Endothelial cell of umbilical vein (primary cell): ENCODE results near the gene GLB1L2. TPM values are rescaled to one million over a fixed set of nuclear protein-coding genes. Genes with fewer than 3 reads are reported as not detected.

Source experiments
- BruUV-seq: library from RNA; stranded (reverse); fragments of 400-500 nt; replicated peaks from 2 replicates; lab custom pipeline; 2021; lab: Mats Ljungman, UMichigan
- CTCF ChIA-PET: fragments of 300-600, 350-600 bp; sonication (Branson Sonifier 250); formaldehyde crosslinking; loops from one replicate; lab custom pipeline; 2021; ENCODE audit warnings: antibody characterized with exemption, inconsistent platforms; lab: Charles Lee
- POLR2A ChIA-PET: fragments of 300-600, 350-600 bp; sonication (Branson Sonifier 250); formaldehyde crosslinking; loops from one replicate; lab custom pipeline; 2021; ENCODE audit warnings: antibody characterized with exemption, inconsistent platforms; lab: Charles Lee
- DNase-seq: peaks from one replicate; pipeline ENCODE4 v3.0.0-alpha.2; 2011; ENCODE audit warnings: low read depth, low spot score
- FAIRE-seq: peaks from 2 replicates; lab custom pipeline; 2011; peaks lifted over from hg19 to GRCh38; lab: Jason Lieb, UNC
- H2AFZ ChIP-seq: 2 replicates; pipeline ENCODE4 v1.6.0; 2012; ENCODE audit warnings: low read depth, low read length, control low read depth, inconsistent platforms
- H3K27ac ChIP-seq: 2 replicates; pipeline ENCODE4 v1.5.1; 2011; ENCODE audit warnings: low read depth, mild to moderate bottlenecking, control low read depth, low read length, moderate library complexity; ENCODE audit not compliant: insufficient read depth
- H3K27me3 ChIP-seq, 2 experiments: 2 replicates each; pipeline versions ENCODE4 v1.6.0 to v1.6.1; 2011; ENCODE audit warnings: low read length in 2 of 2, mixed read lengths in 1 of 2; ENCODE audit not compliant: control insufficient read depth in 2 of 2, insufficient read depth in 2 of 2
- H3K36me3 ChIP-seq, 2 experiments: 2 replicates in 1 of 2; 3 replicates in 1 of 2; pipeline ENCODE4 v1.5.1; 2011; ENCODE audit warnings: low read length in 2 of 2, mild to moderate bottlenecking in 1 of 2, moderate library complexity in 1 of 2; ENCODE audit not compliant: control insufficient read depth in 2 of 2, insufficient read depth in 2 of 2; ENCODE audit errors: extremely low read depth in 1 of 2
- H3K4me1 ChIP-seq: 3 replicates; pipeline ENCODE4 v1.5.1; 2011; ENCODE audit warnings: mild to moderate bottlenecking, low read length; ENCODE audit not compliant: control insufficient read depth, insufficient read depth; ENCODE audit errors: extremely low read depth
- H3K4me2 ChIP-seq: 2 replicates; pipeline ENCODE4 v1.6.1; 2011; ENCODE audit warnings: low read length, control low read depth, mixed read lengths; ENCODE audit not compliant: insufficient read depth
- H3K4me3 ChIP-seq, 3 experiments: fragments of 200-600 bp in 1 of 3; sonication (generic), shearing (Covaris generic) in 1 of 3; replicated peaks in 1 of 3; 2 replicates each; pipeline ENCODE4 v1.5.1; 2011 to 2016; ENCODE audit warnings: control low read depth in 3 of 3, low read length in 3 of 3, mild to moderate bottlenecking in 2 of 3, inconsistent platforms in 1 of 3, low read depth in 1 of 3, moderate library complexity in 1 of 3; ENCODE audit not compliant: insufficient read depth in 1 of 3
- H3K79me2 ChIP-seq: 2 replicates; pipeline ENCODE4 v1.6.0; 2012; ENCODE audit warnings: low read length, inconsistent platforms; ENCODE audit not compliant: control insufficient read depth, insufficient read depth
- H3K9ac ChIP-seq: replicated peaks from 2 replicates; pipeline ENCODE3; 2011; ENCODE audit warnings: low read length, control low read depth; ENCODE audit not compliant: insufficient read depth; ENCODE audit errors: extremely low read depth
- H3K9me1 ChIP-seq: replicated peaks from 3 replicates; pipeline ENCODE4 v1.6.0; 2011; ENCODE audit warnings: mild to moderate bottlenecking, low read length; ENCODE audit not compliant: control insufficient read depth, insufficient read depth; ENCODE audit errors: extremely low read depth
- H3K9me3 ChIP-seq: replicated peaks from 2 replicates; pipeline ENCODE4 v1.5.1; 2012; ENCODE audit warnings: low read length, inconsistent platforms; ENCODE audit not compliant: control insufficient read depth, insufficient read depth
- H4K20me1 ChIP-seq: replicated peaks from 2 replicates; pipeline ENCODE3; 2011; ENCODE audit warnings: mild to moderate bottlenecking, low read length; ENCODE audit not compliant: control insufficient read depth, insufficient read depth; ENCODE audit errors: extremely low read depth
- EZH2 ChIP-seq: IDR thresholded peaks from 2 replicates; pipeline ENCODE4 v1.6.1; 2012; ENCODE audit warnings: borderline replicate concordance, low read depth, mild to moderate bottlenecking, moderate library complexity, low read length, inconsistent platforms; ENCODE audit not compliant: severe bottlenecking
- FOS ChIP-seq: IDR thresholded peaks from 2 replicates; pipeline ENCODE4 v1.6.1; 2011; ENCODE audit warnings: mild to moderate bottlenecking, low read length, moderate library complexity, borderline replicate concordance; ENCODE audit not compliant: insufficient read depth
- GATA2 ChIP-seq: IDR thresholded peaks from 2 replicates; pipeline ENCODE4 v1.7.0; 2011; ENCODE audit warnings: low read depth, mild to moderate bottlenecking, moderate library complexity, mixed read lengths, low read length; ENCODE audit not compliant: insufficient read length, insufficient read depth
- JUN ChIP-seq: IDR thresholded peaks from 2 replicates; pipeline ENCODE4 v1.6.1; 2011; ENCODE audit warnings: borderline replicate concordance, low read depth; ENCODE audit not compliant: insufficient read length, insufficient read depth
- MAX ChIP-seq: IDR thresholded peaks from 2 replicates; pipeline ENCODE4 v1.6.1; 2011; ENCODE audit not compliant: insufficient read depth, insufficient read length
- MYC ChIP-seq: IDR thresholded peaks from one replicate; pipeline ENCODE4 v1.6.1; 2011; ENCODE audit warnings: mild to moderate bottlenecking, low read depth, low read length
- POLR2A ChIP-seq: IDR thresholded peaks from 2 replicates; pipeline ENCODE4 v1.6.1; 2012; ENCODE audit warnings: low read depth, mild to moderate bottlenecking, control low read depth, low read length
- POLR2AphosphoS5 ChIP-seq: IDR thresholded peaks from 2 replicates; pipeline ENCODE4 v1.6.1; 2012; ENCODE audit warnings: low read depth, mild to moderate bottlenecking, control low read depth, low read length, moderate library complexity; ENCODE audit not compliant: insufficient read depth
- dilution Hi-C: fragments of 300-500 bp; cut with MboI; formaldehyde crosslinking; loops from one replicate; pipeline ENCODE4 v1.15.0; 2019; ENCODE audit warnings: low sequenced_read_pairs; ENCODE audit not compliant: extremely low pct_ligation_motif_present
- intact Hi-C: fragments of 100-400 bp; cut with micrococcal nuclease; formaldehyde crosslinking; loops from one replicate; pipeline ENCODE4 v1.10.0; 2022
- polyA plus RNA-seq, 4 experiments: library from polyadenylated mRNA; depleted of rRNA in 3 of 4; stranded (reverse) in 3 of 4; unstranded in 1 of 4; fragments of >200 nt; gene quantifications; 2 replicates each; pipeline versions ENCODE4 v1.2.1 to v1.2.3, GENCODE V29; 2011 to 2012; ENCODE audit warnings: missing spikeins in 1 of 4
- total RNA-seq: library from RNA; stranded (reverse); gene quantifications from 2 replicates; pipeline ENCODE4 v1.2.3, GENCODE V29; 2021
- TF ChIP-seq, protein P1 (sequence below), 2 donors: IDR thresholded peaks; 1 replicate in 1 of 2; 2 replicates in 1 of 2; pipeline ENCODE4 v1.5.1; 2011; ENCODE audit warnings: low read length in 2 of 2, mild to moderate bottlenecking in 2 of 2, moderate library complexity in 2 of 2, control low read depth in 1 of 2, inconsistent platforms in 1 of 2, low read depth in 1 of 2; ENCODE audit not compliant: insufficient read depth in 1 of 2; ENCODE audit errors: extremely low read depth in 1 of 2

Gene GLB1L2
- total and polyA plus RNA-seq, 2 donors (not counting 3 experiments of a cell fraction or from before 2014, with no cell fraction given): 0.55 to 0.59 TPM

DNA sequence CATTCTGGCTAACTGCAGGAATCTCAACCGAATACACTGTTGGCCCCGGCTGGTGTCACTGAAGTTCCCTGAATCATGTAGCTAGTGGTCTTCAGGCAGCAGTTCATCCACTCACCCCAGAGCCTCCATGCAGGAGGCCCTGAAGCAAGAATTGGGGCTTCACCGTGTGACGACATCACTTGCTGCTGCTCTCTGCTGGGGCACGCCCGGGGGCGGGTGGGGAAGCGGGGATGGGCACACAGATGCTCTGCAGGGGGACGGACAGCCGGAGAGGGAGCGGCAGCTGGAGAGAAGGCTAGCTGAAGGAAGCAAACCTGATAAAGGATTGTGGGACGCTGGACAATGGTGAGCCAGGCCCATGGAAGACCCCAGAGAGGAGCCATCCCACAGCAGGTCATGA, 63.2 kb downstream of the GLB1L2 start:
- ChIA-PET CTCF (no interaction called here), POLR2A (no interaction called here)
- H3K79me2 ChIP-seq: no peaks in the 10 kb centered on the region
- no peak overlapping the region for H3K27ac ChIP-seq
- intact Hi-C loops (no loop called here), dilution Hi-C loops (no loop called here)
- no peak overlapping the region for H3K9ac ChIP-seq
- H3K4me3 ChIP-seq: no peak overlapping the region
- no TSS peak for BruUV-seq
- no peaks in the 10 kb centered on the region for H3K9me3 ChIP-seq
- H3K27me3 ChIP-seq: no peaks in the 10 kb centered on the region
- H2AFZ ChIP-seq: no peak overlapping the region
- H3K9me1 ChIP-seq: no peaks in the 10 kb centered on the region
- no peaks in the 10 kb centered on the region for H4K20me1 ChIP-seq
- H3K36me3 ChIP-seq: no peaks in the 10 kb centered on the region
- no peak overlapping the region for H3K4me2 ChIP-seq
- DNase-seq: no peak
- no peaks in the 10 kb centered on the region for H3K4me1 ChIP-seq
- TF ChIP-seq POLR2AphosphoS5: no peak
- TF ChIP-seq MYC: no peak
- TF ChIP-seq JUN: no peak
- no peak for TF ChIP-seq POLR2A
- TF ChIP-seq FOS: no peak
- FAIRE-seq: no peak

- Histone ChIP-seq H3K4me2 (no peak overlapping the region), H3K4me3 (no peak overlapping the region), H3K27ac (no peak overlapping the region), H3K9ac (no peak overlapping the region), H3K9me1 (no peaks in the 10 kb centered on the region), H2AFZ (no peak overlapping the region), H3K9me3 (no peaks in the 10 kb centered on the region), H4K20me1 (no peaks in the 10 kb centered on the region), H3K4me1 (no peaks in the 10 kb centered on the region), H3K79me2 (no peaks in the 10 kb centered on the region), H3K27me3 (no peaks in the 10 kb centered on the region), H3K36me3 (no peaks in the 10 kb centered on the region)
- dilution Hi-C loops: no loop called here
- BruUV-seq: no TSS peak
- DNase-seq: no peak
- no peak for FAIRE-seq
- ChIA-PET POLR2A (no interaction called here), CTCF (no interaction called here)
- no peak for TF ChIP-seq MYC
- no peak for TF ChIP-seq POLR2A
- TF ChIP-seq MAX: no peak
- TF ChIP-seq EZH2: no peak
- no peak for TF ChIP-seq JUN
- TF ChIP-seq, protein P1, sequence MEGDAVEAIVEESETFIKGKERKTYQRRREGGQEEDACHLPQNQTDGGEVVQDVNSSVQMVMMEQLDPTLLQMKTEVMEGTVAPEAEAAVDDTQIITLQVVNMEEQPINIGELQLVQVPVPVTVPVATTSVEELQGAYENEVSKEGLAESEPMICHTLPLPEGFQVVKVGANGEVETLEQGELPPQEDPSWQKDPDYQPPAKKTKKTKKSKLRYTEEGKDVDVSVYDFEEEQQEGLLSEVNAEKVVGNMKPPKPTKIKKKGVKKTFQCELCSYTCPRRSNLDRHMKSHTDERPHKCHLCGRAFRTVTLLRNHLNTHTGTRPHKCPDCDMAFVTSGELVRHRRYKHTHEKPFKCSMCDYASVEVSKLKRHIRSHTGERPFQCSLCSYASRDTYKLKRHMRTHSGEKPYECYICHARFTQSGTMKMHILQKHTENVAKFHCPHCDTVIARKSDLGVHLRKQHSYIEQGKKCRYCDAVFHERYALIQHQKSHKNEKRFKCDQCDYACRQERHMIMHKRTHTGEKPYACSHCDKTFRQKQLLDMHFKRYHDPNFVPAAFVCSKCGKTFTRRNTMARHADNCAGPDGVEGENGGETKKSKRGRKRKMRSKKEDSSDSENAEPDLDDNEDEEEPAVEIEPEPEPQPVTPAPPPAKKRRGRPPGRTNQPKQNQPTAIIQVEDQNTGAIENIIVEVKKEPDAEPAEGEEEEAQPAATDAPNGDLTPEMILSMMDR (IDR thresholded peaks at IDR 0.05; ENCODE audit: extremely low read depth in 1 of 2, insufficient read depth in 1 of 2, low read depth in 1 of 2, low read length in 2 of 2): no peak
- no peak for TF ChIP-seq FOS
- TF ChIP-seq GATA2: no peak
- TF ChIP-seq POLR2AphosphoS5: no peak
- intact Hi-C loops: no loop called here
Measured at GRCh38 chr11:134397304-134398078, 65.7 kb downstream of the GLB1L2 start.
